HL-60 (cell line): ENCODE measurements around the gene JCHAIN.

Experiments used
- CTCF ChIP-seq: IDR thresholded peaks from one replicate; pipeline ENCODE4 v1.5.1; 2011; ENCODE audit warnings: low read length, control low read depth, inconsistent platforms; ENCODE audit not compliant: insufficient read depth
- POLR2AphosphoS5 ChIP-seq: IDR thresholded peaks from 2 replicates; pipeline ENCODE4 v1.6.1; 2012; ENCODE audit warnings: low read depth
- REST ChIP-seq: IDR thresholded peaks from 2 replicates; pipeline ENCODE4 v1.6.1; 2012; ENCODE audit warnings: low read depth; ENCODE audit not compliant: insufficient replicate concordance

GRCh38 chr4:70674191-70674590, 7.9 kb upstream of the JCHAIN start:
- TF ChIP-seq CTCF (no peak), POLR2AphosphoS5 (no peak), REST (no peak)
